AG09319 (cell line): ENCODE measurements around the gene S100A10.
A peak's percentile ranks its signal among the peaks of the same experiment; 100 is the strongest.

Experiments
- DNase-seq: peaks from one replicate; pipeline ENCODE4 v3.0.0-alpha.2; 2010; ENCODE audit warnings: low read depth; ENCODE audit errors: extremely low read depth
- TF ChIP-seq, protein P1 (sequence below): IDR thresholded peaks from 2 replicates; pipeline ENCODE4 v1.5.1; 2011; ENCODE audit warnings: low read depth, mild to moderate bottlenecking, inconsistent platforms, low read length, moderate library complexity

Gene S100A10

DNA sequence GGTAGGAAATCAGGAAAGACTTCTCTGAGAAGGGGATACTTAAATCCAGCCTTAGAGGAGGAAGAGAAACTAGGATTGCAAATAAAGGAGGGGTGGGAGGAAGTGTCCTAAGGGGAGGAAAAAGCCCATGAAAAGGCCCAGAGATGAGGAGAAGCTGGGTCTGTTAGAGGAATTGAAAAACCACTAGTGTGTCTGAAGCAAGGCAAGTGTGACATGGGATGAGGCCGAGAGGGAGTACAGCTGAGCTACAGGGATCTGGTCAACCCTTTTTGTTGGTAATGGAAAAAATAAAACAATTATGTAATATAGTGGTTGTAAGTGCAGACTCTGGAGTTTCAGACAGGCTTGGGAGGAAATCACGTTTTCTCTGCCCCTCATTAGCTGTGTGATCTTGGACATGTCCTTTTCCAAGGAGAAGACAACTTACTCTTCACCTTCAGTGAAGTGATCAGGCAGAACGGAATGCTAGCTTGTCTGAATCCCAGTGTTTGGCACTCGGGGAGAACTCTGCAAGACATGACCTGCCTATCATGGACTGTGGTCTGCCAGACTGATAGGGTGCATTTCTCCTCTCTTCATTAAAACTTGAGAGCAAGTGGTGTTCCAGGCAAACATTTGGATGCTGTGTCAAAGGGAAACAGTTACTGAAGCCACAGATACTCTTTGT is 7.4 kb upstream of the S100A10 start:
- DNase-seq, result no peak
- TF ChIP-seq, protein P1, sequence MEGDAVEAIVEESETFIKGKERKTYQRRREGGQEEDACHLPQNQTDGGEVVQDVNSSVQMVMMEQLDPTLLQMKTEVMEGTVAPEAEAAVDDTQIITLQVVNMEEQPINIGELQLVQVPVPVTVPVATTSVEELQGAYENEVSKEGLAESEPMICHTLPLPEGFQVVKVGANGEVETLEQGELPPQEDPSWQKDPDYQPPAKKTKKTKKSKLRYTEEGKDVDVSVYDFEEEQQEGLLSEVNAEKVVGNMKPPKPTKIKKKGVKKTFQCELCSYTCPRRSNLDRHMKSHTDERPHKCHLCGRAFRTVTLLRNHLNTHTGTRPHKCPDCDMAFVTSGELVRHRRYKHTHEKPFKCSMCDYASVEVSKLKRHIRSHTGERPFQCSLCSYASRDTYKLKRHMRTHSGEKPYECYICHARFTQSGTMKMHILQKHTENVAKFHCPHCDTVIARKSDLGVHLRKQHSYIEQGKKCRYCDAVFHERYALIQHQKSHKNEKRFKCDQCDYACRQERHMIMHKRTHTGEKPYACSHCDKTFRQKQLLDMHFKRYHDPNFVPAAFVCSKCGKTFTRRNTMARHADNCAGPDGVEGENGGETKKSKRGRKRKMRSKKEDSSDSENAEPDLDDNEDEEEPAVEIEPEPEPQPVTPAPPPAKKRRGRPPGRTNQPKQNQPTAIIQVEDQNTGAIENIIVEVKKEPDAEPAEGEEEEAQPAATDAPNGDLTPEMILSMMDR, result no peak

GRCh38 chr1:151998611-151999362 is 5.1 kb upstream of the S100A10 start:
- TF ChIP-seq, protein P1, result no peak
- no peak for DNase-seq

DNA sequence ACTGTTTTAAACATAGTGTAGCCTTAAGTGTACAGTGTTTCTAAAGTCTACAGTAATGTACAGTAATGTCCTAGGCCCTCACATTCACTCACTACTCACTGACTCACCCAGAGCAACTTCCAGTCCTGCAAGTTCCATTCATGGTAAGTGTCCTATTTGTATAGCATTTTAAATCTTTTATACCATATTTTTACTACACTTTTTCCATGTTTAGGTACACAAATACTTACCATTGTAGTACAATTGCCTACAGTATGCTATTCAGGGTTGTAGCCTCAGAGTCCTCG is 3.6 kb upstream of the S100A10 start:
- no peak for DNase-seq
- TF ChIP-seq, protein P1, result no peak

GRCh38 chr1:151995774-151996173 is 2.1 kb upstream of the S100A10 start:
- TF ChIP-seq, protein P1, result no peak
- DNase-seq, result no peak

GRCh38 chr1:151994956-151995355 is 1.3 kb upstream of the S100A10 start:
- peak; percentile 94 for DNase-seq

DNA sequence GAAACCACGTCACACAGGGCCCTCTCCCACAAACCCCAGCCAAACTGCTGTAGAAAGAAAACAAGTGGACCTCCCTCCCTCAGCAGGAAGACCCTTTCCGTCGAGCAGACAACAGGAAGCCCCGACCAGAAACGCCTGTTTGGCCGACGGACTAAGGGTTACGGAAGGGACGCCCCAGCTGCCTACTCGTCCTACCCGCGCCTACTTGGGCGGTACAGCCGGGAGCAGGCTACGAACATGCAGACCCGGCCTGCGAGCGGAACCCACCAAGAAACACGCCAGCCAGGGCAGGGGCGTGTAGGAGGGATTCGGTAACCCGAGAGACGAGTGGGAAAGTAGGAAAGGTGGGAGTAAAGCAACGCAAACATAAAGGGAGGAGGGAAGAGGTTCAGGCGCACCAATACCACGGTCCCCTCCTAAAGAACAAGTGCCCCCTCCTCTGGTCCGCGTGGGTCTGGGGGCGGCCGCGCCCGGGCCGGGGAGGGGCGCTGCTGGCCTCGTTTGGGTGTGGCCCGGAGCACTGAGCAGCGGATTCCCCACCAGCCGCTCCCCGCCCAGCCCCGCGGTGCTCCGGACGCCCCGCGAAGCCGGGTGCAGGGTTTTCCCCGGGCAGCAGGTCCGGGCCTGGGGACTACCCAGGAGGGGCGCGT is 450 bp downstream of the S100A10 start:
- no peak for DNase-seq
- TF ChIP-seq, protein P1, result no peak

More at GRCh38 chr1:151994956-151995355, 1.3 kb upstream of the S100A10 start:
- TF ChIP-seq, protein P1, result no peak

DNA sequence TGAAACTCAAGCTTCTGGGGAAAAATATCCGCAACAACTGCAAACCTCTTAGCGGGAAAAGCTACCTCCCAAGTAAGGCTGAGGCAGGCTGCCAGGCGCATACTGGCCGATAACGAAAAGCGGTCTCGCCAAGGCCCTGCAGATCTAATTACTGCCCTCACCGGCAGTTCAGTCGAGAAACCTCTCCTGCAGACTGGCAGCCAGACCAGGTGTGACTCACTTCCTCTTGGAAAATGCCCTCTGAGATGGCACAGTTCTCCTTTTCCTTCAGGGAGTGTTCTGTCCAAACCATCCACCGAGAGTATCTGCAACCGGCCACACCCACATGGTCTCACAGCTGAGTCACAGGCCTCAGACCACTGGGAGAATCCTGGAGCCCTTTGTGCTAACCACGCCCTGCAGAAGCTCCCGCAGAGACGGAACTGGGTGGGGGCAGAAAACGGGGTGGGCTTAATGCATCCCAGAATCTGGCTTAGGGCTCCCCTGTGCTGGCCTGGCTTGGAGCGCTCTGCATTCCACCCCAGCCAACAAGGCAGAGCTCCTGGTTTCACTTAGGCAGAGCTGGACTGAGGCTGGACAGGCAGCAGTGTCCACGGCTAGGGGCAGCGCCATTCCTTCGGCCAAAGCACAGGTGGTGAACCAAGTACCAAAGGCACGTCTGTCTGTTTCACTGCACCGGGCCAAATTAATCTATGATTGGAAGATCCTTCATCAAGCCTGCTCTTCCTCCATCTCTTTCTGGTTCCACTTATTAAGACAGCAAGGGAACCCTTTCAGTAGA is 1.2 kb downstream of the S100A10 start:
- DNase-seq, result peak; percentile 87
- TF ChIP-seq, protein P1, result no peak
